ENCODE results near the gene KCNAB2. TPM values are rescaled to one million over a fixed set of nuclear protein-coding genes. Genes with fewer than 3 reads are reported as not detected.

The KCNAB2 gene
- polyA plus RNA-seq, 1 experiment: 10.3 TPM

DNA sequence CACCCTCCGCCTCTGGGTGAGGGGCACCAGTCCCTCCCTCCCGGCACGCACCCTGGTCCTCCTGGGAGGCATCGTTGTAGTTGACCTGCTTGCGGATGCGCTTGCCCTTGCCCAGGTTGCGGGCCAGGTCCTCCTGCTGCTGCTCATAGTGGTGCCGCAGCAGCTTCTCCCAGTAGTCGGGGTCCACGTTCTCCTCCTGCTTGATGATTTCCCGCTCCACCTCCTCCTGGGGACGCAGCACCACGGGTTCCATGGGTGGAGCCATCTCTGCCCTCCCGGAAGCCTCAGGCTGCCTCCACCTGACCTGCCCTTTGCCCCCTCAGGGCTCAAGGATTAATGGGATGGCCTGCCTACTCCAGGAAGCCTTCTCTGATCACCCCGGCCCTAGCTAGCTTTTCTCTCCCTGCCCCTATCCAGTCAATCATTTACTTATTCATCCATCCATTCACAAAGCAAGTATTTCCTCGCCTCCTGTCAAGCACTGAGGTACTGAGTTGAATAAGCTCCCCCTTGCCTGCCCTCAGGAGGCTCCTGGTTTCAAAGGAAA, 80.9 kb downstream of the KCNAB2 start:
- DNase-seq (ENCODE audit: low read depth): no peak
- no peaks in the 10 kb centered on the region for H3K36me3 ChIP-seq (ENCODE audit: control insufficient read depth, insufficient read depth, low read length)
- H3K4me3 ChIP-seq (ENCODE audit: low read depth, low read length): no peak overlapping the region
- TF ChIP-seq, protein P1, sequence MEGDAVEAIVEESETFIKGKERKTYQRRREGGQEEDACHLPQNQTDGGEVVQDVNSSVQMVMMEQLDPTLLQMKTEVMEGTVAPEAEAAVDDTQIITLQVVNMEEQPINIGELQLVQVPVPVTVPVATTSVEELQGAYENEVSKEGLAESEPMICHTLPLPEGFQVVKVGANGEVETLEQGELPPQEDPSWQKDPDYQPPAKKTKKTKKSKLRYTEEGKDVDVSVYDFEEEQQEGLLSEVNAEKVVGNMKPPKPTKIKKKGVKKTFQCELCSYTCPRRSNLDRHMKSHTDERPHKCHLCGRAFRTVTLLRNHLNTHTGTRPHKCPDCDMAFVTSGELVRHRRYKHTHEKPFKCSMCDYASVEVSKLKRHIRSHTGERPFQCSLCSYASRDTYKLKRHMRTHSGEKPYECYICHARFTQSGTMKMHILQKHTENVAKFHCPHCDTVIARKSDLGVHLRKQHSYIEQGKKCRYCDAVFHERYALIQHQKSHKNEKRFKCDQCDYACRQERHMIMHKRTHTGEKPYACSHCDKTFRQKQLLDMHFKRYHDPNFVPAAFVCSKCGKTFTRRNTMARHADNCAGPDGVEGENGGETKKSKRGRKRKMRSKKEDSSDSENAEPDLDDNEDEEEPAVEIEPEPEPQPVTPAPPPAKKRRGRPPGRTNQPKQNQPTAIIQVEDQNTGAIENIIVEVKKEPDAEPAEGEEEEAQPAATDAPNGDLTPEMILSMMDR (IDR thresholded peaks at IDR 0.05; ENCODE audit: insufficient read depth, low read depth, low read length): no peak
- ChIA-PET CTCF (no interaction called here), POLR2A (no interaction called here)
- H3K27me3 ChIP-seq (ENCODE audit: control insufficient read depth, insufficient read depth, low read length): no peaks in the 10 kb centered on the region

DNA sequence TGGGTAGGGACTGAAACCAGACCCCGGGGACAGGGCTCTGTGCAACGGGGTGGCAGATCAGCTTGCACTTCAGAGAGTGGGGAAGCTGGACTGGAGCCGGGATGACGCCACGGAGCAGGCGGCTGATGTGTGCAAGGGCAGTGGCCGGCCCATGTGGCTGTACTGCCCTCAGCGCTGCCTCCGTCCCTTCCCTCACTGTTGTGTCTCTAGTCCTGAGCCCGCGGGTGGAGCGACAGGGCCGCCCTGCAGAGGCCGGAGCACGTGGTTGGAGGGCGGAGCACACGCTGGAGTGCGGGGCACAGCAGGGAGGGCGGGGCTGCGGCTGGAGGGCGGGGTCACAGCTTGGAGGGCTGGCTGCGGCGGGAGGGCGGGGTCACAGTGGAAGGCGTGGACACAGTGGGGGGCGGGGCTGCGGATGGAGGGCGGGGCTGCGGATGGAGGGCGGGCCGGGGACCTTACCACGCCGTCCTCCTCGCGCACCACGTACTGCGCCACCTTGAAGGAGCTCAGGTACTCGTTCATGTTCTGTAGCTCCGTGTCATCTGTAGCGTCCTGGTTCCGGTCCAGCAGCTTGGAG, 82.0 kb downstream of the KCNAB2 start:
- DNase-seq (ENCODE audit: low read depth): no peak
- H3K4me3 ChIP-seq (ENCODE audit: low read depth, low read length): peak overlapping the region; percentile 17; the same call in 1 of the 2 replicates
- CTCF ChIA-PET: no interaction called here
- TF ChIP-seq, protein P1 (IDR thresholded peaks at IDR 0.05; ENCODE audit: insufficient read depth, low read depth, low read length): no peak
- no peaks in the 10 kb centered on the region for H3K27me3 ChIP-seq (ENCODE audit: control insufficient read depth, insufficient read depth, low read length)
- no peaks in the 10 kb centered on the region for H3K36me3 ChIP-seq (ENCODE audit: control insufficient read depth, insufficient read depth, low read length)
- POLR2A ChIA-PET: interaction anchor here (0.6 kb wide), 1 partner anchor 149 kb away, joined by 8 read pairs; no protein-coding TSS in a partner anchor

DNA sequence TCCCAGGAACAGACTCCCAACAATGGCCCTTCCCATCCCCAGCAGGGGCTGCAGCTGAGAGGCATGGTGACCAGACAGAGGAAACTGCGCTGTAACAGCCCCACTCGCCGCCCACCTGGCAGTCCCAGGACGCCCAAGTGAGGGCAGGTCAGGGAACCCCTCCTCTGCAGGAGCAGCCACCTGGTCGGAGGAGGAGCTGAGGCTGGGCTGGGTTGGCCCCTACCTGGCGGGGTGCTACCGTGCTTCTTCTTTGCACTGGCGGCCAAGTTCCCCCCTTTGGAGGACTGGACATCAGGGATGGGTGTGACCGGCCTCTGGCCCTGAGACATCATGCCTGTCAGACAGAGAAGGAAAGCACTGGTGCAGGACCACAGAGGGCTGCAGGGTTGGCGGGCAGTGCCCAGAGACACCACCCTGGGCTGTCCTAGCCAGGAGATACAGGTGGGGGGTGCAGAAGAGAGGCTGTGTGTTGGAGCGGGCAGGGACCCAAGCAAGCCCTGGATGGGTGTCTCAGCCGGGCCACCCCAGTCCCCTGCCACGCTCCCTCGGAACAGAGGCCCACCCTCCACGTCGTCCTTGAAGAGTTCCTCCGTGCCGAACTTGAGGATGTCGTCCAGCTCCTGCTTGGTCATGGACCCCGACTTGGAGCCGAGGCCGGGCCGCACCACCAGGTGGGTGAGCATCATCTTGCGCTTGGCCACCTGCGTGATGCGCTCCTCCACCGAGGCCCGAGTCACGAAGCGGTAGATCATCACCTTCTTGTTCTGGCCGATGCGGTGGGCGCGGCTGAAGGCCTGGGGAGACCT, 82.8 kb downstream of the KCNAB2 start:
- ChIA-PET POLR2A (no interaction called here), CTCF (no interaction called here)
- no peak overlapping the region for H3K4me3 ChIP-seq (ENCODE audit: low read depth, low read length)
- TF ChIP-seq, protein P1 (IDR thresholded peaks at IDR 0.05; ENCODE audit: insufficient read depth, low read depth, low read length): no peak
- no peak for DNase-seq (ENCODE audit: low read depth)
- no peaks in the 10 kb centered on the region for H3K36me3 ChIP-seq (ENCODE audit: control insufficient read depth, insufficient read depth, low read length)
- no peaks in the 10 kb centered on the region for H3K27me3 ChIP-seq (ENCODE audit: control insufficient read depth, insufficient read depth, low read length)

DNA sequence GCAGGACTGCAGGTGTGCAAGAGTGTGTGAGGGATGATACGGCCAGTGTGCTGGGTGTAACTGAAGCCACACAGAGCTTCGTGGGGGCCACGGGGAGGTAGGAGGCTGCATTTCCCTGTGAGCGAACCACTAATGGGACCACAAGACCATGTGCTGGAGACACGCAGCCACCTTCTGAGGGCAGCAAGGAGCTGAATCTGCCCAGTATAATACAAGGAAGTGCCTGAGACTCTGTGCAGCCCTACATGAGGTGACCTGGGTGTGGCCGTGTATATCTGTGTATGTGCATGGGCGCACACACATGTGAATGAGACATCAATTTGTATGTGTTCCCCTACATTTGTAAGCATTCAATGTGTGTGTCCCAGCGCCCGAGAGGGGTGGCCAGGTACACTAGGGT, 83.6 kb downstream of the KCNAB2 start:
- TF ChIP-seq, protein P1 (IDR thresholded peaks at IDR 0.05; ENCODE audit: insufficient read depth, low read depth, low read length): no peak
- CTCF ChIA-PET: no interaction called here
- POLR2A ChIA-PET: no interaction called here
- H3K27me3 ChIP-seq (ENCODE audit: control insufficient read depth, insufficient read depth, low read length): no peaks in the 10 kb centered on the region
- no peaks in the 10 kb centered on the region for H3K36me3 ChIP-seq (ENCODE audit: control insufficient read depth, insufficient read depth, low read length)
- H3K4me3 ChIP-seq (ENCODE audit: low read depth, low read length): no peak overlapping the region
- DNase-seq (ENCODE audit: low read depth): no peak

DNA sequence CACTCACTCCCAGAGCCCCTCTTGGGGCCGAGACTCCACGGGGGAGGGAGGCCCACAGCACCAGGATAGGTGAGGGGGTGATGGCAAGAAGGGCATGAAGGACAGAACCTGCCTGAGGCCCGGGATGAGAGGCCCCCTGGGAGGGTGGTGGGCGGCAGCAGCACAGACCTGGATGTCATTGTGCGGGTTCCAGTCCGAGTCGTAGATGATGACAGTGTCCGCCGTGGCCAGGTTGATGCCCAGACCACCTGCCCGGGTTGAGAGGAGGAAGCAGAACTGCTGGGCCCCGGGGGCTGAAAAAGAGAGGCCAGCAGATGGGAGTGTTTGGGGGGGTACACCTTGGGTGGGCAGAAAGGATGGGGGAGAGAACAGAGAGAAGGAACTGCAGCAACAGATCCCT, 84.3 kb downstream of the KCNAB2 start:
- TF ChIP-seq, protein P1 (IDR thresholded peaks at IDR 0.05; ENCODE audit: insufficient read depth, low read depth, low read length): no peak
- DNase-seq (ENCODE audit: low read depth): no peak
- Histone ChIP-seq H3K4me3 (ENCODE audit: low read depth, low read length) (no peak overlapping the region), H3K27me3 (ENCODE audit: control insufficient read depth, insufficient read depth, low read length) (no peaks in the 10 kb centered on the region), H3K36me3 (ENCODE audit: control insufficient read depth, insufficient read depth, low read length) (no peaks in the 10 kb centered on the region)
- POLR2A ChIA-PET: no interaction called here
- CTCF ChIA-PET: no interaction called here
